Astrocyte of the cerebellum (primary cell): ENCODE data around the gene PKP1.

Experiments
- DNase-seq: peaks from one replicate; pipeline ENCODE4 v3.0.0-alpha.2; 2011; ENCODE audit warnings: low read depth
- H3K4me3 ChIP-seq: 2 replicates; pipeline ENCODE4 v1.5.1; 2011; ENCODE audit warnings: mild to moderate bottlenecking, low read depth, low read length, moderate library complexity
- in situ Hi-C: cut with HindIII; loops from 2 replicates; pipeline ENCODE4 v1.10.0; 2017; ENCODE audit warnings: low sequenced_read_pairs
- TF ChIP-seq, protein P1 (sequence below): IDR thresholded peaks from 2 replicates; pipeline ENCODE4 v1.5.1; 2012; ENCODE audit warnings: low read length, low read depth, moderate library complexity, mild to moderate bottlenecking; ENCODE audit errors: missing control alignments

PKP1 gene

DNA sequence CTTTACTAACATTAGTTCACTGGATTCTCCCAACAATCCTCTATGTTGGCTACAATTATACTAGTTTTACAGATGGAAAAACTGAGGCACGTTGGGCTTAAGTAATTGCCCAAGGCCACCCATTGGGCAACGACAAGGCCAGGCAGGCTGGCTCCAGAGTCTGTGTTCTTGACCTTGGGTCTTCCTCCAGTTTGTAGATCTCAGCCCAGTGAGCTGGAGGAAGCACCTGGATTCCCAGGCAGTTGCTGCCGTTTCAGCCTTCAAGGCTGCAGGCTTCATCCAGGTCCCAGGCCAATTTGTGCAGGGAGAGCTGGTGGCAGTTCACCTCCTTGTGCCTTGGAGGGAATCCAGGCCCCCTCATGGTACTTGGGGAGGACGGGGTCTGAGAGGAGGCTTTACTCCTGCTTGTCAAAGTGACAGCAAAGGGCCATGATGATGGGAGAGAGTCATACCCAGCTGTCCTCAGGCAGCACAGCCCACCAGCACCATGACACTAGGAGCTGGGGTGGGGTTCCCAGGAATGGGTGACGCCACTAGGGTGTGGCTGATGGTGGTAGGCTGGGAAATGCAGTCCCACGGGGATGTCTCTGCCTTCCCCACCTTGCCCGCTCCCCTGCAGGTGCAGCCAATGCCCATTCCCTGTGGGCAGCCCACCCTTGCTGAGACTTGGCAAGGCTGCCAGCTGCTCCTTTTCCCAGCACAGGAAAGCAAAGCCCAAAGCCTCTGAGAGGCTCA is 27.1 kb downstream of the PKP1 start:
- TF ChIP-seq, protein P1, sequence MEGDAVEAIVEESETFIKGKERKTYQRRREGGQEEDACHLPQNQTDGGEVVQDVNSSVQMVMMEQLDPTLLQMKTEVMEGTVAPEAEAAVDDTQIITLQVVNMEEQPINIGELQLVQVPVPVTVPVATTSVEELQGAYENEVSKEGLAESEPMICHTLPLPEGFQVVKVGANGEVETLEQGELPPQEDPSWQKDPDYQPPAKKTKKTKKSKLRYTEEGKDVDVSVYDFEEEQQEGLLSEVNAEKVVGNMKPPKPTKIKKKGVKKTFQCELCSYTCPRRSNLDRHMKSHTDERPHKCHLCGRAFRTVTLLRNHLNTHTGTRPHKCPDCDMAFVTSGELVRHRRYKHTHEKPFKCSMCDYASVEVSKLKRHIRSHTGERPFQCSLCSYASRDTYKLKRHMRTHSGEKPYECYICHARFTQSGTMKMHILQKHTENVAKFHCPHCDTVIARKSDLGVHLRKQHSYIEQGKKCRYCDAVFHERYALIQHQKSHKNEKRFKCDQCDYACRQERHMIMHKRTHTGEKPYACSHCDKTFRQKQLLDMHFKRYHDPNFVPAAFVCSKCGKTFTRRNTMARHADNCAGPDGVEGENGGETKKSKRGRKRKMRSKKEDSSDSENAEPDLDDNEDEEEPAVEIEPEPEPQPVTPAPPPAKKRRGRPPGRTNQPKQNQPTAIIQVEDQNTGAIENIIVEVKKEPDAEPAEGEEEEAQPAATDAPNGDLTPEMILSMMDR: no peak
- no peak for DNase-seq
- H3K4me3 ChIP-seq: no peak overlapping the region
- in situ Hi-C loops: no loop called here

DNA sequence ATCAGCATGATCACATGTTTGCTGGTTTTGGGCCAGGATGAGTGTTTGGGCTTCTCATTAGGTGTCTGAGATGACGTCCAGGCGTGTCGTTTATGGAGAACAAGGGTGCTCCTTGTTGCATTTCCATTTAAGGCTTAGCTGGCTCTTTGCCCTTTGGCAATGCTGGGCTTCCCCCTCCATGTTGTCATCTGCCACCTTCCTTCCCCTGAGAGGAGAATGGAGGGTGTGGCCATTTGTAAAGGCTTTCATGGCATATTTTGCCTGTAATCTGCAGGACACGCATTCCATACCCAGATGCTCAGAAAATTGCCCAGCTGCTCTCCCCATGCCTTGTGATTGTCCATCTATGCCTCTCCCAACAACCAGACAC is 27.7 kb downstream of the PKP1 start:
- TF ChIP-seq, protein P1: no peak
- no peak overlapping the region for H3K4me3 ChIP-seq
- in situ Hi-C loops: no loop called here
- no peak for DNase-seq

DNA sequence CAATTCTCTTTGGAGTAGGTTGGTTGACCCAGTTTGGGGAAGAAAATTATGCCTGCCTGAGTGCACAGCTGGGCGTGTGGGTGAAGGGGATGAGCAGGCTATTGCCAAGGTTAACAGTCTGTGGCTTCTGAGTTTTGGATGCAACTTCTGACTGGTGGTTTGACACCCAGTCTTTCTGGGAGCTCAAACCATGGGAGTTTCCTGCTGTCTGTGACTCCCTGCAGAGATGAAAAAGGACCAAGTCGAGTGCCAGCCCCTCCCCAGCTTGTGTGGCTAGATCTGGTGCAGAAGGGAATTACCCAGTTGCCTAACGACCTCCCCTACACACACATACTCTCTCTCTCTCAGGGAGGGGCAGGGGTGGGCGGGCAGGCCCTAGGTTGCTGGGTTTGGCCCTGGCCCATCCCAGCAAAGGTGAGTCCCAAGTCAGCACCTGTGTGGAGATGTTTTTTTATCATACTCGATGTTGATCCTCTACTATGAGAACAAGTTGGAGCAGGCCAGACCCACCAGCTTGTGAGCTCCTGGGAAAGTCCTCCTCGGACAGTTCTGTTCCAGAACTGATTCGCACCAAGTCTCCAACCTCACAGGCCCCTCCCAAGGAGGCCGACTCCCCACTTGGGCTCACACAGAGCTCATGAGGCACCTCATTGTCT is 28.2 kb downstream of the PKP1 start:
- in situ Hi-C loops: no loop called here
- no peak overlapping the region for H3K4me3 ChIP-seq
- DNase-seq: no peak
- TF ChIP-seq, protein P1: no peak

DNA sequence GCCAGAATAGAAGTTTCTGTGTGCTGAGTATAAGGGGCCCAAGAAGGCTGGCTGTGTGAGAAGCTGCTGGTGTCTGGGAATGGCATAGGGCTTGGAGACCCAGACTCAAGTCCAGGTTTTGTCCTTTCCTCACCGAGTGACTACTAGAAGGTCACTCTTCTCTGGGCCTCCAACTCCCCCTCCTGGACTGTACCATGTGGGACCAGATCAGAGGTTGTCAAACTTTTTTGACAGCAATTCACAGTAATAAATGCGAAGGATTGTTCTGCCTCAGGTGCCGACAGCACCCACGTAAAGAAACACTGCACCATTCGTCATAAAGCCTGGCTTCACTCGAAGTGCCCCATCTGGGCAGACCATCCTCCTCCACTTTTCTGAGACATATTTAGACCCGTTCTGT is 29.0 kb downstream of the PKP1 start:
- TF ChIP-seq, protein P1: no peak
- DNase-seq: no peak
- in situ Hi-C loops: no loop called here
- H3K4me3 ChIP-seq: no peak overlapping the region

DNA sequence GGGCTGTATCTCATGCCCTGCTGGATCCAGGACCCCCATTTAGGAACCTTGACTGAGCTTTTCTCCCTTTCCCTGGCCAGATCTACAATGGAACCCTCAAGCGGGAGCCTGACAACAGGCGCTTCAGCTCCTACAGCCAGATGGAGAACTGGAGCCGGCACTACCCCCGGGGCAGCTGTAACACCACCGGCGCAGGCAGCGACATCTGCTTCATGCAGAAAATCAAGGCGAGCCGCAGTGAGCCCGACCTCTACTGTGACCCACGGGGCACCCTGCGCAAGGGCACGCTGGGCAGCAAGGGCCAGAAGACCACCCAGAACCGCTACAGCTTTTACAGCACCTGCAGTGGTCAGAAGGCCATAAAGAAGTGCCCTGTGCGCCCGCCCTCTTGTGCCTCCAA is 29.8 kb downstream of the PKP1 start:
- no peak overlapping the region for H3K4me3 ChIP-seq
- in situ Hi-C loops: no loop called here
- TF ChIP-seq, protein P1: no peak
- DNase-seq: no peak

DNA sequence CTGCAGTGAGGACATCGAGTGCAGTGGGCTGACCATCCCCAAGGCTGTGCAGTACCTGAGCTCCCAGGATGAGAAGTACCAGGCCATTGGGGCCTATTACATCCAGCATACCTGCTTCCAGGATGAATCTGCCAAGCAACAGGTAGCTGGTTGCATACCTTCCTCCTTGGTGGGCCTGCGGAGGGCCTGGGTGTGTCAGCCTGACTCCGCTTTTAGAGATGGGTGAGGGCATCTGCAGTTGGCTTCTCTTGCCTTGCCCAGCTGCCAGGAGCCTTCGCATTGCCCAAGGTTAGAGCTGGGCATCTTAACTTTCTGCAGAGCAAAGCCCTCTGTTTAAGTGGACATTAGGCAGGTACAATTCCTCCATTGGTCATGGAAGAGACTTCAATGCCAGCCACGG is 33.2 kb downstream of the PKP1 start:
- TF ChIP-seq, protein P1: no peak
- in situ Hi-C loops: no loop called here
- DNase-seq: no peak
- no peak overlapping the region for H3K4me3 ChIP-seq
